ENCODE data around the gene SDC3.
"Not testable (repeated sequence)": the region's sequence is repeated elsewhere in the genome, so short reads cannot be mapped to it uniquely, and the experiment has no call there.

Gene SDC3

GRCh38 chr1:30874176-30874575, 34.4 kb downstream of the SDC3 start:
- DNase-seq (ENCODE audit: low spot score), result no peak

- DNase-seq (ENCODE audit: low spot score), result no peak
Observed at GRCh38 chr1:30872948-30873263, 35.7 kb downstream of the SDC3 start.

- DNase-seq (ENCODE audit: low spot score), result peak; percentile 62
Observed at GRCh38 chr1:30872033-30872947, 36.3 kb downstream of the SDC3 start.

GRCh38 chr1:30871276-30871871, 37.2 kb downstream of the SDC3 start:
- no peak for DNase-seq (ENCODE audit: low spot score)

- no peak for DNase-seq (ENCODE audit: low spot score)
Observed at GRCh38 chr1:30870656-30871055, 37.9 kb downstream of the SDC3 start.

- DNase-seq (ENCODE audit: low spot score), result no peak
Observed at GRCh38 chr1:30870035-30870434, 38.5 kb downstream of the SDC3 start.

- no peak for DNase-seq (ENCODE audit: low spot score)
Observed at GRCh38 chr1:30868833-30869435, 39.6 kb downstream of the SDC3 start.

GRCh38 chr1:30868057-30868456, 40.5 kb downstream of the SDC3 start:
- DNase-seq (ENCODE audit: low spot score), result not testable (repeated sequence)

- DNase-seq (ENCODE audit: low spot score), result no peak
Observed at GRCh38 chr1:30867537-30867936, 41.0 kb downstream of the SDC3 start.

- DNase-seq (ENCODE audit: low spot score), result no peak
Observed at GRCh38 chr1:30866594-30866993, 42.0 kb downstream of the SDC3 start.

GRCh38 chr1:30864681-30865080, 43.9 kb downstream of the SDC3 start:
- no peak for DNase-seq (ENCODE audit: low spot score)

- DNase-seq (ENCODE audit: low spot score), result no peak
Observed at GRCh38 chr1:30863858-30864604, 44.5 kb downstream of the SDC3 start.

- no peak for DNase-seq (ENCODE audit: low spot score)
Observed at GRCh38 chr1:30860320-30860652, 48.3 kb downstream of the SDC3 start.

GRCh38 chr1:30857964-30858363, 50.6 kb downstream of the SDC3 start:
- DNase-seq (ENCODE audit: low spot score), result no peak

- DNase-seq (ENCODE audit: low spot score), result no peak
Observed at GRCh38 chr1:30857062-30857461, 51.5 kb downstream of the SDC3 start.

- peak; percentile 57 for DNase-seq (ENCODE audit: low spot score)
Observed at GRCh38 chr1:30856260-30856790, 52.2 kb downstream of the SDC3 start.

- DNase-seq (ENCODE audit: low spot score), result no peak
Observed at GRCh38 chr1:30855686-30856259, 52.8 kb downstream of the SDC3 start.

- no peak for DNase-seq (ENCODE audit: low spot score)
Observed at GRCh38 chr1:30853350-30853749, 55.2 kb downstream of the SDC3 start.

- DNase-seq (ENCODE audit: low spot score), result no peak
Observed at GRCh38 chr1:30852026-30852425, 56.5 kb downstream of the SDC3 start.

- no peak for DNase-seq (ENCODE audit: low spot score)
Observed at GRCh38 chr1:30851286-30851685, 57.3 kb downstream of the SDC3 start.

- no peak for DNase-seq (ENCODE audit: low spot score)
Observed at GRCh38 chr1:30850607-30851006, 58.0 kb downstream of the SDC3 start.

- DNase-seq (ENCODE audit: low spot score), result no peak
Observed at GRCh38 chr1:30848130-30848529, 60.4 kb downstream of the SDC3 start.

Data from germinal center (tissue), 1 donor.